Stimulated activated naive B cell treated with anti-CD40 and anti-IgM and Interleukin-4, amounts not matched to agents 10 μg/mL and 1 μg/mL and 100 μg/mL, for 72 hours (primary cell): ENCODE results near the gene KRT82.
"Not testable (repeated sequence)": the region's sequence is repeated elsewhere in the genome, so short reads cannot be mapped to it uniquely, and the experiment has no call there.

Source experiments
- ATAC-seq, 2 donors: fragments of 150-1000 bp; cut with Tn5 transposase; replicated peaks; 2 replicates each; pipeline ENCODE4 v1.10.0; 2021; ENCODE audit warnings: moderate library complexity in 1 of 2
- DNase-seq: peaks from one replicate; pipeline ENCODE4 v3.0.0; 2021
- H3K27ac Mint-ChIP-seq: one replicate; pipeline ENCODE4 v1.8.0; 2022; ENCODE audit warnings: mild to moderate bottlenecking, mixed read lengths
- H3K27me3 Mint-ChIP-seq, 2 donors: one replicate each; pipeline ENCODE4 v1.8.0; 2022; ENCODE audit warnings: mixed read lengths in 2 of 2
- H3K36me3 Mint-ChIP-seq, 2 donors: one replicate each; pipeline ENCODE4 v1.8.0; 2022; ENCODE audit warnings: mixed read lengths in 2 of 2, mild to moderate bottlenecking in 1 of 2
- H3K4me1 Mint-ChIP-seq, 2 donors: one replicate each; pipeline ENCODE4 v1.8.0; 2022; ENCODE audit warnings: mixed read lengths in 2 of 2, mild to moderate bottlenecking in 1 of 2
- H3K4me3 Mint-ChIP-seq, 2 donors: one replicate each; pipeline ENCODE4 v1.8.0; 2022; ENCODE audit warnings: mild to moderate bottlenecking in 2 of 2, mixed read lengths in 2 of 2, moderate library complexity in 1 of 2
- H3K9me3 Mint-ChIP-seq, 2 donors: one replicate each; pipeline ENCODE4 v1.8.0; 2022; ENCODE audit warnings: mixed read lengths in 2 of 2, mild to moderate bottlenecking in 1 of 2

KRT82 gene

GRCh38 chr12:52350021-52350620, 56.0 kb downstream of the KRT82 start:
- Mint-ChIP-seq H3K9me3 (no peaks in the 10 kb centered on the region), H3K27ac (no peak overlapping the region), H3K4me3 (no peak overlapping the region), H3K36me3 (no peaks in the 10 kb centered on the region), H3K27me3 (peaks cover 4 to 24% of the 10 kb centered on the region in 2 donors), H3K4me1 (peaks cover 2 to 5% of the 10 kb centered on the region in 2 donors)
- no peak for ATAC-seq
- DNase-seq: no peak

DNA sequence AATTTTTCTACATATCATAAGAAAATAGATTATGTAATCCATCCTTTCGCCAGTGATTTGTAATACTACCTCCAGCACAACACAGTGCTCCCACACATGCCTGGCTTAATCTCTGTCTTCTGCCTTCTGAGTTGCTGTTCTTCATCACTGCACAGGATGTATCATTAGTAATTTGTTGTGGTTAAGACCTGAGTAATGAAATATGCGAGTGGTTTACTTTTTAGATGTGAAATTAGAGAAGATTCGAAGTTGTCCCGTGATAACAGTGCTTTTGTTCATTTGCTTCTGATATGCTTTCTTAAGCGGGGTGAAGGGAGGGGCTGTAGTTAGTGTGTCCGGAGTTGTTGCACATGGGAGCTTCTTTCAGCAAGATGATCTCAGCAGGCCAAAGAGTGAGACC, 56.9 kb downstream of the KRT82 start:
- no peaks in the 10 kb centered on the region for H3K9me3 Mint-ChIP-seq
- H3K4me1 Mint-ChIP-seq: peaks cover 2 to 5% of the 10 kb centered on the region in 2 donors
- H3K27ac Mint-ChIP-seq: no peak overlapping the region
- H3K36me3 Mint-ChIP-seq: no peaks in the 10 kb centered on the region
- peaks cover 4 to 29% of the 10 kb centered on the region in 2 donors for H3K27me3 Mint-ChIP-seq
- DNase-seq (no peak), ATAC-seq (no peak)
- H3K4me3 Mint-ChIP-seq: no peak overlapping the region

- Mint-ChIP-seq H3K9me3 (no peaks in the 10 kb centered on the region), H3K4me3 (no peak overlapping the region), H3K27ac (no peak overlapping the region), H3K4me1 (peaks cover 2 to 5% of the 10 kb centered on the region in 2 donors), H3K36me3 (no peaks in the 10 kb centered on the region), H3K27me3 (peaks cover 4 to 31% of the 10 kb centered on the region in 2 donors)
- no peak for ATAC-seq
- DNase-seq: no peak
Observed at GRCh38 chr12:52347551-52348510, 58.3 kb downstream of the KRT82 start.

- Mint-ChIP-seq H3K4me1 (peaks cover 2 to 5% of the 10 kb centered on the region in 2 donors), H3K9me3 (no peaks in the 10 kb centered on the region), H3K36me3 (no peaks in the 10 kb centered on the region), H3K27ac (no peak overlapping the region), H3K4me3 (no peak overlapping the region), H3K27me3 (peaks cover 4 to 26% of the 10 kb centered on the region in 2 donors)
- no peak for DNase-seq
- ATAC-seq: no peak
Observed at GRCh38 chr12:52347016-52347415, 59.1 kb downstream of the KRT82 start.

- H3K9me3 Mint-ChIP-seq: no peaks in the 10 kb centered on the region
Observed at GRCh38 chr12:52346593-52346992, 59.5 kb downstream of the KRT82 start.

GRCh38 chr12:52345041-52345440, 61.1 kb downstream of the KRT82 start:
- not testable (repeated sequence) for DNase-seq, H3K4me1 Mint-ChIP-seq, H3K4me3 Mint-ChIP-seq, ATAC-seq, H3K36me3 Mint-ChIP-seq, H3K27ac Mint-ChIP-seq, H3K9me3 Mint-ChIP-seq
- H3K27me3 Mint-ChIP-seq: peaks cover 0 to 18% of the 10 kb centered on the region in 2 donors

More at GRCh38 chr12:52346593-52346992, 59.5 kb downstream of the KRT82 start:
- Mint-ChIP-seq H3K27ac (no peak overlapping the region), H3K4me3 (no peak overlapping the region), H3K4me1 (peaks cover 0 to 2% of the 10 kb centered on the region in 2 donors), H3K27me3 (peaks cover 4 to 26% of the 10 kb centered on the region in 2 donors), H3K36me3 (no peaks in the 10 kb centered on the region)
- no peak for DNase-seq
- ATAC-seq: no peak

DNA sequence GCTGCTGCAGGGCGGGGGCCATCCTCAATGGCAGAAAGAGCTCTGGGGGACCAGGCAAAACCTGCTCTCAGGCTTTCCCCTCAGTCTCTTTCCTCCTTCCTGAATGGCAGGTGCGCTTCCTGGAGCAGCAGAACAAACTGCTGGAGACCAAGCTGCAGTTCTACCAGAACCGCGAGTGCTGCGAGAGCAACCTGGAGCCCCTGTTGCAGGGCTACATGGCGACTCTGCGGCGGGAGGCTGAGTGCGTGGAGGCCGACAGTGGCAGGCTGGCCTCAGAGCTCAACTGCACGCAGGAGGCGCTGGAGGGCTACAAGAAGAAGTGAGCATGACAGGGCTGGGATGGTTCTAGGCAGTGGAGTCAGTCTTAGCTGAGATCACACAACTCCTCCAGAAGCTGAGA, 62.0 kb downstream of the KRT82 start:
- no peaks in the 10 kb centered on the region for H3K9me3 Mint-ChIP-seq
- DNase-seq (no peak), ATAC-seq (no peak)
- H3K27me3 Mint-ChIP-seq: peaks cover 0 to 16% of the 10 kb centered on the region in 2 donors
- H3K4me1 Mint-ChIP-seq: no peaks in the 10 kb centered on the region
- H3K36me3 Mint-ChIP-seq: no peaks in the 10 kb centered on the region
- H3K4me3 Mint-ChIP-seq: no peak overlapping the region
- H3K27ac Mint-ChIP-seq: no peak overlapping the region
